GM18907 (cell line): Measurements from ENCODE around the gene CRTC1.

Source experiments
- ATAC-seq: cut with Tn5 transposase; IDR thresholded peaks from one replicate; pipeline ENCODE4 v1.9.1; 2021; ENCODE audit warnings: mild to moderate bottlenecking, moderate library complexity; ENCODE audit not compliant: unreplicated experiment

Gene CRTC1

DNA sequence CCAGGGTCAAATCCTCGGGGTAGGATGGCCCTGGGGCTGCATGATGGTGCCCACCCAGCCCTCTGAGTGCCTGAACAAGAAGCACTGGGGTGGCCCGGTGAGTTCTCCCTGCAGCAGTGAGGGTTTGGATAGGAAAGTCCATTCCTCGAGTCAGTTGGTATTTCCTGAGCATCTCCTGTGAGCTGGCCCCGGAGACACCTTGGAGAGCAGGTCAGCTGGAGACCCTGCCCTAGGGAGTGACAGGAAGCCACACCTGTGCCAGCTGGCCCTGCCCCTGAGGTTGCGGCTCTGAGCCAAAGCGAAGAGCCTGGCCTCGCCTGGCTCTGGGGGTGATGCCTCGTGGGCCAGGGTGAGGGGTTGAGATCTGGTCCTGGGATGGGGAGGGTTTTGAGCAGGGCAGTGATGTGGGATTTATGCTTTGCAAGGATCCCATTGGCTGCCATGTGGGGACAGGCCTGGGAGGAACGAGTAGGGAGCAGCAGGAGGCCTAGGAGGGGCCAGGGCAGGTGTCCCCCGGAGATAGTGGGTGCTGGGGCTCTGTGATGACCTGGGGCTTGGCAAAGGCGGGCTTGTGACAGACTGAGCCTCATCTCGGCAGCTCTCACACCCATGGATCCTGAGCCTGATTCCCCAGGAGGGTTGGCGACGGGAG, 16.0 kb downstream of the CRTC1 start:
- ATAC-seq = no peak

DNA sequence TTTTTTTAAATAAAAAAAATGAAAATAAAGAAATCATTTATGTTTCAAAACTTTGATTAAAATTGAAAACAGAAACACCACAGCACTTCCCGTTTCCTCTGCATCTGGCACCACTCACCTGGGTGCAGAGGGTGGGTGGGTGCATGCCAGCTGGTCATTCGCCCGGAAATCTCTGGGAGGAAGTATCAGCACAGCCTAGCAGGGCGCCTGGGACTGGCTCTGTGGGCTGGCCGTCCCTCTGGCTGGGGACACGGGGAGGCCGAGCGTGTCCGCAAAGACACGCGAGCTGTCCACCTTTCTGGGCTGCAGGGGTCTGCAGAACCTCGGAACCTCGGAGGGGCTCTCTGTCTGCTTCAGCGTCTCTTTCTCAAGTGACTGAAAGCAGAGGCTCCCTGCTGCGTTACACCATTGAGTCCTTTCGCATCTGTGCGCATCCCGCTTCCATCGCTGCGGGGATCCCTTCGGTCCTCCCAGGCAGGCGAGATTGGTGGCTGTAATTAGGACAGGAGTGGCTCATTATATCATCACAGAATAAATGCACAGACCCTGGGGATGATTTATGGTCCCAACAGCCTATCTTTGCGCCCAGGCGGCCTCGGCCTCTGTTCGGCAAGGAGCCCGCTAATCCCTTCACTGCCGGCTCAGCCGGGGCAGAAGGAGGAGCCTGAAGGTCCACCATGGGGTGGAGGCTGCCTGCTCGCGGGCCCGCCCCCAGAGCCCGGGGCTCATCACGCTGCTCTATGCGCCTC, 17.2 kb downstream of the CRTC1 start:
- peak; percentile 72 for ATAC-seq

DNA sequence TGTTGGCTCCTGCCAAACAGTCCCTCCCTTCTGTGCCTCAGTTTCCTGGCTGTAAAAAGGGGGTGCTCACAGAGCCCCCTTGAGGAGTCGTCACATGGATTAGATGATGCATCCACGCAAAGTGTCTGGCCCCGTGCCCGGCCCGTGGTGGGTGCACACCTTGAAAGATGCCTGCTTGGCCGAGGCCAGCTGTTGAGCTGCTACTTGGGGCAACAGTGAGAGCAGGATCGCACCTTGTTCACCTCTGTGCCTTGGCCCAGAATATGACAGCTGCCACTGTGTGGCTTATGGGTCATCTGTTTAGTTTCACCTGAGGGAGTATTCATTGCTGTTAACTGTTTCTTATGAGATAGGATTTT, 17.7 kb downstream of the CRTC1 start:
- peak; percentile 25 for ATAC-seq

DNA sequence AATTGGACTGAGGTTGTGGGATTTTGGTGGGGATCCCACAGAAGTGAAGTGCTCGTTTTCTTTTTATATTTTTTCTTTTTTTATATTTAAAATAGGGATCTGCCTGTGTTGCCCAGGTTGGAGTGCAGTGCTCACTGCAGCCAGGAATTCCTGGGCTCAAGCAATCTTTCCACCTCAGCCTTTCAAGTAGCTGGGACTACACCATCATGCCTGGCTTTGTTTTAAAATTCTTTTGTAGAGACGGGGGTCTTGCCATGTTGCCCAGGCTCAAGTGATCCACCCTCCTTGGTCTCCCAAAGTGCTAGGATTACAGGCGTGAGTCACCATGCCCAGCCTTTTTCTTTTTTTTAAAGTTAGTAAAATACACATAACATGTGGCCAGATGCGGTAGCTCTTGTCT, 20.6 kb downstream of the CRTC1 start:
- ATAC-seq = no peak

DNA sequence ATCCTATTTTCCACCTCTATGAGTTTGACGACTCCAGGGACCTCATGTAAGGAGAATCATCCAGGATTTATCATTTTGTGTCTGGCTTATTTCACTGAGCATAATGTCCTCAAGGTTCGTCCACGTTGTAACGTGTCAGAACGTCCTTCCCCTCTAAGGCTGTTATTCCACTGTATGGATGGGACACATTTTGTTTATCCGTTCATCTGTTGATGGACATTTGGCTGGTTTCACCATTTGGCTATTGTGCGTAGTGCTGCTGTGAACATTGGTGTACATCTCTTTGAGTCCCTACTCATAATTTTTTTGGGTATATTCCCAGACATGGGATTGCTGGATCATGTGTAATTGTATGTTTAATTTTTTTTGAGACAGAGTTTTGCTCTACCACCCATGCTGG, 21.5 kb downstream of the CRTC1 start:
- ATAC-seq = no peak

DNA sequence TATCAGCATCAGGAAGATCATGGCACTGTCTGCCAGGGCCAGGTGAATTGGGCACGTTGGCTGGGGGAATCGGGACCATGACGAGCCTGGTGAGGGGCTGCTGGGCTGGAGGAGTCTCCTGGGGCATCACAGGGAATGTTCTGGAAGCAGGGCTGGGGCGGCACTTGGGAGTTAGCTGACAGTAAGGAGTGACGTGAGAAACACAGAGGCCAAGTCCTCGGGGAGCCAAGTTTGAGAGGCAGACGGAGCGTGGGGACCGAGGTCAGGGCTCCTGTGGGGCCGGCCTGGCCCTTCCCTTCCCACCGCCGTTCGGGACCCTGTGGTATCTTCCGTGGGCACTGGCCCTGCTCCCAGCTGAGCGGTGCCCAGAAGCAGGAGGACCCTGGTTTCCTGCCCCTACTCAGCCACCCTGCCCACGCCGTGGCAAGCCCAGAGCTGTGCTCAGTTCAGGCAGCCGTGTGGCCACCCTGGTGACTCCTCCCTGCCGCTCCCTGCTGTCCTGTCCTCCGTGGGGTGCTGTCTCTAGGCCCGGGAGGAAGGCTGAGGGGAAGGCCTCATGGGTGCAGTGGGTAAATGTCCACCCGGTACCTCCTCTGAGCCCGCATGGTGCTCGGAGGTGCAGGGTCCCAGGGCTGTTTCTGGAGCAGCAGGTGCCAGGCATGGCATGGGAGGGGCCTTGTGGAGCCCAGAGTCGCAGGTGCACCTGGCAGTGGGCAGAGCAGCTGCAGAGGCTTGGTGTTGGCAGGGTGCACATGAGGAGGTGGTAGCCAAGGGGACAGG, 25.2 kb downstream of the CRTC1 start:
- ATAC-seq = no peak

DNA sequence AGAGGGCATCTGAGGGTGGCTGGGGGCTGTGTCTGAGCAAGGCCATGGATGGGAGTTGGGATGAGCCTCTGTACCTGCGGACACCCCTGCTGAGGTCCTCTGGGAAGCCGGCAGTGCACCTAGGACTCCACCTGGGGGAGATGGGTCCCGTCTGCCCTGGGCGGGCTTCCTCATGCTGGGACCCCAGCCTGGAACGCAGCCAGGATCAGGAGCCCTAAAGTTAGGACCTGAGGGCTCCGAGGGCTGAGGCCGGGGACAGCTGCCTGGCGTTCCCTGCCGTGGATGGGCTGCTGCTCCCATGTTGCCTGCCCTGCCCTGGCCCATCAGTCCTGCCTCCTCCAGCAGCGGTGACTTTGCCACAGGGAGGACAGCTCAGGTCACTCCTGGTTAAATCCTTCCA, 26.1 kb downstream of the CRTC1 start:
- ATAC-seq = no peak

DNA sequence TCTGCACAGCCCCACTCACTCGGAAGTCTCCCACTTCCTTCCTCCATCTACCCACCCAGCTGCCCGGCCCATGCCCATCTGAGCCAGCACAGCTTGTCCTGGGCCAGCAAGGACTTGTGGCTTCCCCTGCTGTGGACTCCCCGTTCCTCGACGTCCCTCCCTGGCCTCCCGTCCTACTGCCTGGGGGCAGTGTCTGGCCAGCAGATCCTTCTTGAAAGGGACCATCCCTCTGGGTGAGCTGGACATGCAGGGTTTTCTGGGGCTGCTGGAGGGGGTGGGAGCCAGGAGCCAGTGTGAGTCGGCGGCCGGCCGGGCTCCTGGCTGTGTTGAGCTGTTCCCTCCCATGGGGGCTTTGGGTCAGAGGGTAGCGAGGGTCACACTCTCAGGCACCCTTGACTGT, 26.7 kb downstream of the CRTC1 start:
- no peak for ATAC-seq

DNA sequence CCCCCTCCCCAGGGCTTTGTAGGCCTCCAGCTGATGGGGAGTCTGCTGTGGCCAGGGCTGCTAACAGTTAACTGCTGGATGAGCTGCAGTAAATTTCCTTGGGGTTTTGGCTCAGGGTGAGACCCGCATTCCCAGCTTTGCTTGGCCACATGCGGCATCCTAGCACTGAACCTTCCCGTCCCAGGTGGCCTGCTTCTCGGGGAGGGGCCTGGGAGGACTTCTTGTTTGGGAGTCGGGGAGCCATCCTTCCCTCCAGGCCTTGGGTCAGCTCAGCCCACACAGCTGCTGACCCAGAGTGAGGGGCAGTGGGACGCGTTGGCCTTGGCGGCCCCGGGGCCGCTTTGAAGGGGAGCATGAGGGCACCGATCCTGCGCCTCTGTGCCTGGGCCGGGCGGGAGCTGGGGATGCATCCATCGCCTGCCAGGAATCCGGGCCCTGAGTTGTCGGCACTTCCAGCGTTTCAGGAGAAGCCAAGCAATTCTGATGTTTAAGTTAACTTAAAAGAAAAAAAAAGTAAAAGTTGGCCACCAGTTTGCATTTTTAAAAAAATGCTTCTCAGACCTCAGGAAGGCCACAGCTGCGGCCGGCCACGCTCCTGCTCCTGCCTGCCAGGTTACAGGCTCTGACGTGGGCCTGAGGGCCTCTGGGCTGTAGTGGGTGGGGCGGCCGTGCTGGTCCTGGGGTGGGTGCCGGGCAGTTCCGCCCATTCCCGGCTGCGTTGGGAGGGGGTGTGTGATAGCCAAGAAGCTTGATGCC, 27.7 kb downstream of the CRTC1 start:
- ATAC-seq = no peak

DNA sequence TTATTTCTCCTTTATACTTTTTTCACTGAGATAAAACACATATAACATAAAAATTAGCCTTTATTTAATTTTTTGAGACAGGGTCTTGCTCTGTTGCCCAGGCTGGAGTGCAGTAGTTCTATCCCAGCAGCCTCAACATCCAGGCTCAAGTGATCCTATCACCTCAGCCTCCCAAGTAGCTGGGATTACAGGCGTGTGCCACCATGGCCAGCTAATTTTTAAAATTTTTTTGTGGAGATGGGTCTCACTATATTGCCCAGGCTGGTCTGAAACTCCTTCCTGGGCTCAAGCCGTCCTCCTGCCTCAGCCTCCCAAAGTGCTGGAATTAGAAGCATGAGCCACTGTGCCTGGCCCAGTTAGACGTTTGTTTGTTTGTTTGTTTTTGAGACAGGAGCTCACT, 28.4 kb downstream of the CRTC1 start:
- no peak for ATAC-seq

DNA sequence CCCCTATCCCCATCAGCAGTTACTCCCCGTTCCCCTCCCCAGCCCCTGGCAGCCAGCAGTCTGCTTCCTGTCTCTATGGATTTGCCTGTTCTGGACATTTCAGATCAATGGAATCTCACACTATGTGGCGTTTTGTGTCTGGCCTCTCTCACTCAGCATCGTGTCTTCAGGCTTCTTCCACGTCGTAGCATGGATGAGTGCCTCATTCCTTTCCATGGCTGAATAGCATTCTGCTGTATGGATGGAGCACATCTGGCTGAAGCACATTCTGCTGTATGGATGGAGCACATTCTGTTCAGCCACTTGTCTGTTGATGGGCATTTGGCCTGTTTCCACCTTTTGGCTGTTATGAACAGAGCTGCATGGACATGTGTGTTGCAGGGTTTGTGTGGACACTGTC, 29.5 kb downstream of the CRTC1 start:
- ATAC-seq = no peak

DNA sequence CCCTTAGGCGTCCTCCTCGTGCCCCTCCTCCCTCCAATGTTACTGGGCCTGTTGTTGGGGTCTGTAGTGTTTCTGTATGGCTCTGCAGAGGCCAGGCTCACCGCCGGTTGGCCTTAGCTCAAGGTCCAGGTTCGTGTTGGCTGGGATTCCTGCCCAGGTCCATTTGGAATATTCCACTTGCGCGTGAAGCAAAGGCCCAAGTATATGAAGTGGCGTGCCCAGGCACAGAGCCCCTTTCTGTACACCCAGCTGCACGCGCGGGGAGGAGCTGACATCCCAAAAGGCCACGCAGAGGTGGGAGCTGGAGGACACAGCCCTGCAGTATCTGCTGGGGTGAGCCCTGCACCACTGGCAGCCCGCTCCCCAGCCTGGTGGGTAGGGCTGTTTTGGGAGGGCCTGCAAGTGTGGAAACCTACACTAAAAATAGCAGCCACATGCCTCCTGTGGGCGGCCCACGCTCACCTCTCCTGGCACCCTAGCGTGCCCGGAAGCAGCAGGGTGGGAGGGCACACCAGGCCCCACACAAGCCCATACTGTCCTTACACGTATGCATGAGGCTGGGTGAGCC, 30.2 kb downstream of the CRTC1 start:
- ATAC-seq = no peak

DNA sequence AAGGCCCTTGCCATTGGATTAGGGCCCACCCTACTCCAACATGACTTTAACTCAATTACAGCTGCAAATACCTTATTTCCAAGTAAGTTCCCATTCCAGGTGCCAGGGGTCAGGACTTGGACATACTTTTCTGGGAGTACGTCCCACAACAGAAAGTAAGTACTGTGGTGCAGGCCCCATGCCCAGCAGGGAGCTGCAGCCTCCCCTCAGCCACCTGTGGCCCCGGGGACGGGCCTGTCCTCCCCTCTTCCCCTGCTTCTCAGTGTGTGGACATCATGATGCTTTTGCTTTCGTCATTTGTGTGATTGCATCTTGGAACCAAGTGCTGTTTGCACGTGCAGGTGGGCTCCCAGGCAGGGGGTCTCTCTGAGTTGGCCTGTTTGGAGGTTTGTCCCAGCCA, 31.9 kb downstream of the CRTC1 start:
- ATAC-seq = no peak

DNA sequence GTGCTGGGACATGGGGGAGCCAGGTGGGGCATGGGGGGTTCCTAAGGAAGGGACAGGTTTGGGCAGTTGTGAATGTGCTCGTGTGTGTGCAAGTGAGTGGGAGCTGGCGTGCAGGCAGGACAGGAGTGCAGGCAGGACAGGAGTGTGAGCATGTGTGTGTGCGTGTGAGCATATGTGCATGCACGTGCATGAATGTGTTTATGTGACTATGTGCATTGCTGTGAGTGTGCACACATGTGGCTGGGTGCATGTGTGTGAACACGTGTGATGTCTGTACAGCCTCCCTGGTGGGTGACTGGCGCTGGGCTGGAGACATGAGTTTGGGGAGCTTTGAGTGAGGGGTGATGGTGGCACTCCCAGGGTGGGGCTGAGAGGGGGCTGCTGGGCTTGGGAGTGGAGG, 33.4 kb downstream of the CRTC1 start:
- no peak for ATAC-seq

DNA sequence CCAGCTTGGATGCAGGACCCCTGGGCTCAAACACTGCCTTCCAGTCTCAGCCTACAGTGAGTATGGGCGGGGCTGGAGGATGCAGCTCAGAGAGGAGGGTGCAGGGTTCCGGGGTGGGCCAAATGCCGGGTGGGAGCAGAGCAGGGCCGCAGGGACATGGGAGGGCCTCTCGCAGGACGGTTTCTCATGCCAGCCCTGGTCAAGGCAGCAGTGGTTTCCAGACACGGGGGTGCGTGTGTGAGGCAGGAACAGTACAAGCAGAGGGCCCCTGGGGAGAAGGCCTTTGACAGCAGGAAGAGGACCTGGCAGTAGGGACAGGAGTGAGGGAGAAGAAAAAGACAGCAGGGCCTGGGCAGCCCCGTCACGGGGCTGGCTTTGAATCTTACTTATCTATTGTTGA, 34.1 kb downstream of the CRTC1 start:
- no peak for ATAC-seq

DNA sequence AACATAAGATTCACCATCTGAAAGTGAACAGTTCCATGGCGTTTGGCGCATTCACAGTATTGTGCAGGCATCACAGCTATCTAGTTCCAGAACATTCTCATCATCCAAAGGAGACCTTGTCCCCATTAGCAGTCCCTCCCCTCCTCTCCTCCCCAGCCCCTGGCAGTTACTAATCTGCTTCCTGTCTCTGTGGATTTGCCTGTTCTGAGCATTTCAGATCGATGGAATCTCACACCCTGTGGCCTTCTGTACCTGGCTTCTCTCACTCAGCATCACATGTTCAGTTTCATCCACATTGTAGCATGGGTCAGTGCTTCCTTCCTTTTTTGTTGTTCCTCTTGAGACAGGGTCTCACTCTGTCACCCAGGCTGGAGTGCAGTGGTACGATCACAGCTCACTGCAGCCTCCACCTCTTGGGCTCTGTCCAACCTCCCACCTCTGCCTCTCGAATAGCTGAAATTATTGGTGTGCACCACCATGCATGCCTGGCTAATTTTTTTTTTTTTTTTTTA, 34.6 kb downstream of the CRTC1 start:
- ATAC-seq = no peak

DNA sequence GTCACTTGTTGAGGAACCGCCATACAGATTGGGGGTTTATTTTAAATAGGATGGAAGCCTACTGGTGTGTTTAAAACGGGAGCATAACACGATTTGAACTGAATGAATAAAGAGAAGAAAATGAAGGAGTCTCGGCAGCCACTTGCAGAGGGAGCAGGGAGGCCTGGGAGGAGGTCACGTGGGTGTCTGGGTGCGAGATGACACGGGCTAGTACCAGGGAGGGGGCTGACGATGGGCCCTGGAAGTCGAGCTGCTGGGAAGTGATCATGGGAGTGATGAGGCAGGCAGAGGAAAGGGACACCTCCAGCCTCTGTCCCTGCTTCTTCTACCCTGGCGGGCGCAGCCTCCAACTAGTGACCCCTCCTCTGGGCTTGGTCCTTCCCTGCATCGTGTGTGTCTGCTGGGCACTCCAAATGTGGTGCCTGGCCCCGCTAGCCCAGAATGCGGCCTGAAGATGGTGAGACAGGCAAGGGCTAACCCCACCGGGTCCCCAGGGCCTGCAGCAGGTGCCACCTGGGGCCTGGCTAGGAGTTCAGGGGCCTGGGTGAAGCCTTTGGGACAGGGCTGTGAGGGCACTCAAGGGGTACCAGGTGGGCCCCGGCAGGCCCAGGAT, 35.5 kb downstream of the CRTC1 start:
- ATAC-seq = no peak

DNA sequence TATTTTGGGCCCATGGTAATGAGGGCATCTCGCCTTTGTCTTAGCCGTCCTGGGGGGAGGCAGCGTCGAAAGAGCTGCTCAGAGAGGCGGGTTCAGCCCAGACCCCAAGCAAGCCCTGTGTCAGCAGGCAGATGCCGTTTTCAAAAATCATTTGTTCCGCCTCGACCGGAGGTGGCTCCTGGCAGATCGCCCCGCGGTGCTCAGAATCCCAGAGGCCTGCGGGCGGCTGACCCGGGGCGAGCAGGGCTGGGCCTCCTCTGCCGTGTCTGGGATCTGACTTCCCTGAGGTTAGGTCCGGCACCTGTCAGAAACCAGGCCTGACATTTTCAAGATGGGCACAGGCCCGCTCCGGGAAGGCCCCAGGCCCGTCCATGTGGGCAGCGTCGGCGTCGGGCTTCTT, 36.1 kb downstream of the CRTC1 start:
- ATAC-seq = no peak

DNA sequence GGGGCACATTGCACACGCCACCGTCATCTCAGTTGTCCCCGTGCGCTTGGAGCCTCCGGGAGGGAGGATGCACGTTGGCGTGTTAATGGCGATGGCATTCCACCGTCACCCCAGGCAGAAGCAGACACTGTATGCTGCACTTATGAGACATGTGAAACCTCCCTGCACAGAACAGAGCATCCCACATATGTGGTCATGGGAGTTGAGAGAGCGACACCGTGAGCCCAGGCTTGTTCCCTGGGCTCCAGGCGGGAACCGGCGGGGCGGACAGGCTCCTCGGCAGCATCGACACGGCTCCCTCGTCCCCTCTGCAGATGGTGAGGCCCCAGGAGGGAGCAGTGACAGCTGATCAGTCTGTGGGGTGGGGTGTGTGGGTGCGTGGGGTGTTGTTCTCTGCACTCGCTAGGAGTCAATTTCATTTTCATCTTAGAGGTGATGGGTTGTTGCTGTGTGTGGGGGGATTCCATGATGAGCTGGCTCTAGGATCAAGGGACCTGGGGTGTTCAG, 40.4 kb downstream of the CRTC1 start:
- ATAC-seq = no peak
